ENCODE data around the gene PSIP1.
A peak's percentile ranks its signal among the peaks of the same experiment; 100 is the strongest.
"Not testable (repeated sequence)": the region's sequence is repeated elsewhere in the genome, so short reads cannot be mapped to it uniquely, and the experiment has no call there.

The PSIP1 gene

GRCh38 chr9:15430920-15431844, 79.6 kb downstream of the PSIP1 start:
- no peak for DNase-seq

GRCh38 chr9:15427702-15428101, 83.1 kb downstream of the PSIP1 start:
- DNase-seq, result not testable (repeated sequence)

DNA sequence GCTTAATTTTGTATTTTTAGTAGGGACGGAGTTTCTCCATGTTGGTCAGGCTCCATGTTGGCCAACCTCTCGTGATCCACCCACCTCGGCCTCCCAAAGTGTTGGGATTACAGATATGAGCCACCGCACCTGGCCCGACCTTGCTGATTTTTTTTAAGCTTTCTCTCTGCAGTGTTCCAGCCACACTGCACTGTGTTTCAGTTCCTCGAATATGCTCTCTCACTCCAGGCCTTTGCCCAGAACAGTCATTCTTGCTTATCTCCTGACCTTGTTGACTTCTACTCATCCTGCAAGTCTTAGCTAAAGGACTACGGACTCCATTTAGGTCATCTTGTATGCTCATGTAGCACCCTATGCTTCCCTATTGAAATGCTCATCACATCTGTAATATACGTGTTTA, 84.8 kb downstream of the PSIP1 start:
- DNase-seq, result no peak

DNA sequence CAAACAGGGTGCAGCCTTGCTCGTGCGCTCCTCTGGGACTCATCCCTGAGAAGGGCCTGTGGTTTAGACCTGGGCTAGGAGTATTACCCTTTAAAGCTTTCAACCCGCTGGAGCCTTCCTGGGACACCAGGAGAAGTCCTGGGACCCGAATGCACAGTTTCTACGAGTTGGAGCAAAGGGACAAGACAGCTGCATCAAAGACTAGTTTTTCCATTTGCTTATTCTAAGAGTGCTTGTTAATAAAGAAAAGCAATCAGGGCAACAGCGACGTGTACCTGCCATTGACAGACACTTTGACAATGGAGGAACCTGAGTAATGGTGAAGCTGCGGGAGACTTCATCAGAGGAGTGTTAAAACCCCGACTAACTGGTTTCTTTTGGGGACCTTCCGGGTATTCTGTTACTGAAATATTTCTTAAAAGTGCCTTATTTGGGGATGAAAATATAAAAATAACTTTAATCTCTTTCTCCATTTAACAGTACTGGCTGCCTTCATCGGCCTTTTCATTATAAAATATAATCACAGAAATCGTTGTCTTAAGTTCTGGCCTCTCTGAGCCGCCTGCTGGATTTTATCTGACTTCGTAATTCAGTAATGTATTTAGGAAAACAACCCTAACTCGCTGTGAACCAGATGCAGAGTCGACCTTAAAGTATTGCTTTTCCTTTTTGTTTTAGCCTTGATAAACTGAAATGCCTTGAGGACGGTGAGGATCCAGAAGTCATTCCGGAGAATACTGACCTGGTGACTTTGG, 87.4 kb downstream of the PSIP1 start:
- DNase-seq, result no peak

GRCh38 chr9:15422372-15423230, 88.2 kb downstream of the PSIP1 start, which contains the start of gene SNAPC3:
Gene SNAPC3 (plus strand): TSS chr9:15422876. CDS start chr9:15422880, 4 bp downstream.
- DNase-seq, result peak; percentile 94 to 95

- no peak for DNase-seq
Observed at GRCh38 chr9:15421990-15422371, 88.8 kb downstream of the PSIP1 start.

DNA sequence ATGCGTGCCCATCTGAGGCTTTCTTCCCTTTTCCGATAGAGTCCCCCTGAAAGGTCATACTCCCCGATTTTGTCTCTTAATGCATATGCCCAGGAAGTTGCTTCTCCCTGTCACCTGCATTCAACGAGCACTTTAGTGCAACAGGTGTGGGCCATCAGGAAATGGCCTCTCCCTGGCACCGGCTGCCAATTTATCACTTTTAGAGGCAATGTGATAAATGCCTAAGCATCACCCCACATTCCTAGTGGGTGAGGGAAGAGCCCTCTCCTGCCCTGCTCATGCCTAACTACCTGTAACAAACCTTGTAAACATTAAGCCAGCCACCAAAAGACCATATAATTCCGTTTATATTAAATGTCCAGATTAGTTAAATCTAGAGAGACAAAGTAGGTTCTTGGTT, 89.2 kb downstream of the PSIP1 start:
- DNase-seq, result no peak

- no peak for DNase-seq
Observed at GRCh38 chr9:15420796-15421195, 90.0 kb downstream of the PSIP1 start.

- no peak for DNase-seq
Observed at GRCh38 chr9:15417626-15418025, 93.1 kb downstream of the PSIP1 start.

- no peak for DNase-seq
Observed at GRCh38 chr9:15416880-15417279, 93.9 kb downstream of the PSIP1 start.
